Right lobe of liver (tissue), 4 donors: ENCODE data around the gene PCDHGB2.

ENCODE experiments used
- POLR2A ChIP-seq: fragments of 450-650 bp; IDR thresholded peaks from one replicate; pipeline ENCODE4 v1.6.1; 2017; ENCODE audit warnings: antibody characterized with exemption, mild to moderate bottlenecking
- TF ChIP-seq, protein P1 (sequence below), 4 donors: fragments of 200-600 bp in 3 of 4; fragments of 450-650 bp in 1 of 4; IDR thresholded peaks; one replicate each; pipeline versions ENCODE4 v1.5.1 to v1.8.0; 2016 to 2022; ENCODE audit warnings: antibody characterized with exemption in 4 of 4, mild to moderate bottlenecking in 2 of 4
- donor health status: DM: no; HTN: no; CAD: no.
- donor health status: DM: no; HTN: no; CAD: no.
- donor health status: DM: no; HTN: yes; CAD: no.

DNA sequence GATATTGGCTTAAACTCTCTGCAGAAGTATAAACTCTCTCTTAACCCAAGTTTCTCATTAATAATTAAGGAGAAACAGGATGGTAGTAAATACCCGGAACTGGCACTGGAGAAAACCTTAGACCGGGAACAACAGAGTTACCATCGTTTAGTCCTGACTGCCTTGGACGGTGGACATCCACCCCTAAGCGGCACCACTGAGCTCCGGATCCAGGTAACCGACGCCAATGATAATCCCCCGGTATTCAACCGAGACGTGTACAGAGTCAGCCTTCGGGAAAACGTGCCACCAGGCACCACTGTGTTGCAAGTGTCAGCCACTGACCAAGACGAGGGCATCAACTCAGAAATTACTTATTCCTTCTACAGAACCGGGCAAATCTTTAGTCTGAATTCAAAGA, 38.8 kb downstream of the PCDHGB2 start:
- TF ChIP-seq, protein P1, sequence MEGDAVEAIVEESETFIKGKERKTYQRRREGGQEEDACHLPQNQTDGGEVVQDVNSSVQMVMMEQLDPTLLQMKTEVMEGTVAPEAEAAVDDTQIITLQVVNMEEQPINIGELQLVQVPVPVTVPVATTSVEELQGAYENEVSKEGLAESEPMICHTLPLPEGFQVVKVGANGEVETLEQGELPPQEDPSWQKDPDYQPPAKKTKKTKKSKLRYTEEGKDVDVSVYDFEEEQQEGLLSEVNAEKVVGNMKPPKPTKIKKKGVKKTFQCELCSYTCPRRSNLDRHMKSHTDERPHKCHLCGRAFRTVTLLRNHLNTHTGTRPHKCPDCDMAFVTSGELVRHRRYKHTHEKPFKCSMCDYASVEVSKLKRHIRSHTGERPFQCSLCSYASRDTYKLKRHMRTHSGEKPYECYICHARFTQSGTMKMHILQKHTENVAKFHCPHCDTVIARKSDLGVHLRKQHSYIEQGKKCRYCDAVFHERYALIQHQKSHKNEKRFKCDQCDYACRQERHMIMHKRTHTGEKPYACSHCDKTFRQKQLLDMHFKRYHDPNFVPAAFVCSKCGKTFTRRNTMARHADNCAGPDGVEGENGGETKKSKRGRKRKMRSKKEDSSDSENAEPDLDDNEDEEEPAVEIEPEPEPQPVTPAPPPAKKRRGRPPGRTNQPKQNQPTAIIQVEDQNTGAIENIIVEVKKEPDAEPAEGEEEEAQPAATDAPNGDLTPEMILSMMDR (IDR thresholded peaks at IDR 0.05), result no peak
- no peak for TF ChIP-seq POLR2A
